Measurements from ENCODE around the gene OR1J4.

OR1J4 gene

GRCh38 chr9:122551371-122551770 is 32.4 kb downstream of the OR1J4 start:
- no peak overlapping the region for H3K4me2 ChIP-seq (ENCODE audit: low read length)
- no CpG with 5 or more reads among the region's 5 CpGs for WGBS (ENCODE audit: extremely low coverage, insufficient coverage, low lambda C conversion rate)
- no peaks in the 10 kb centered on the region for H3K36me3 ChIP-seq (ENCODE audit: control insufficient read depth, insufficient read depth, low read length)
- no peaks in the 10 kb centered on the region for H3K27me3 ChIP-seq (ENCODE audit: insufficient read depth, low read length, poor library complexity)
- H2BK15ac ChIP-seq (replicated peaks; ENCODE audit: low read depth): no peak overlapping the region
- no peaks in the 10 kb centered on the region for H3K79me1 ChIP-seq (ENCODE audit: low read length)
- H3K4me3 ChIP-seq (ENCODE audit: low read length): no peak overlapping the region
- H2AK5ac ChIP-seq (ENCODE audit: low read length): no peak overlapping the region
- H3K9ac ChIP-seq (ENCODE audit: low read length): no peak overlapping the region
- H3K56ac ChIP-seq (ENCODE audit: low read length): no peak overlapping the region
- H3K18ac ChIP-seq (ENCODE audit: low read length): no peak overlapping the region
- no peak for DNase-seq
- H3K4me1 ChIP-seq (ENCODE audit: control insufficient read depth, low read depth, low read length): no peaks in the 10 kb centered on the region
- H3K4ac ChIP-seq (ENCODE audit: low read depth, low read length): no peak overlapping the region
- H2BK5ac ChIP-seq (ENCODE audit: low read length): no peak overlapping the region
- no peak overlapping the region for H2BK120ac ChIP-seq (ENCODE audit: low read depth, low read length)
- H3K27ac ChIP-seq (ENCODE audit: low read depth, low read length): no peak overlapping the region
- no peaks in the 10 kb centered on the region for H3K79me2 ChIP-seq (ENCODE audit: control insufficient read depth, insufficient read depth, low read length)
- no peak overlapping the region for H4K8ac ChIP-seq (ENCODE audit: low read depth, low read length)
- H4K5ac ChIP-seq (ENCODE audit: low read length): no peak overlapping the region
- no peak overlapping the region for H3K23ac ChIP-seq (ENCODE audit: low read length)

DNA sequence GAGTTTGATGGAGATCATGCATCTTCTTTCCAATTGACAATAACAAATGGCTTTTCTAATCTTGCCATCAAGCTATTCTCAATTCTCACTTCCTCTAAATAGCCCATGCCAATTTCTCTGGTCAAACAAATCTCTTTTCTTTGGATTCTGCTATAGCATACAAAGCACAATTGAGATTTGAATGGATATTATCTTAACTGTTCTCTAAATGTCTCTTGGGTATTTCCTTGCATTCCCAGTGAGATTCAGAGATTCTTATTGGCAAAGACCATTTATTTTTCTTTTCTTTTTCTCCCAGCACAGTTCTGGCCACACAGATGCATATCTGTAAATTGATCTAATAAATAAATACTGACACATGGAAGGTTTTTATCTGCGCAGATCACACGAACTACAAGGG is 33.9 kb downstream of the OR1J4 start, which contains the start of gene OR1N2:
Gene OR1N2, plus strand, starts transcription at position 301 of the 400 bp plus-strand sequence. CDS start 100 bp downstream, outside the sequence.
- Histone ChIP-seq H2AK5ac (ENCODE audit: low read length) (no peak within 1 kb of the TSS), H3K9ac (ENCODE audit: low read length) (no peak within 1 kb of the TSS), H3K4me2 (ENCODE audit: low read length) (no peak within 1 kb of the TSS), H2BK5ac (ENCODE audit: low read length) (no peak within 1 kb of the TSS), H3K79me2 (ENCODE audit: control insufficient read depth, insufficient read depth, low read length) (no peaks in the 10 kb centered on the region), H3K4me1 (ENCODE audit: control insufficient read depth, low read depth, low read length) (no peaks in the 10 kb centered on the region), H3K27ac (ENCODE audit: low read depth, low read length) (no peak within 1 kb of the TSS), H4K5ac (ENCODE audit: low read length) (no peak within 1 kb of the TSS), H3K4ac (ENCODE audit: low read depth, low read length) (no peak within 1 kb of the TSS), H3K56ac (ENCODE audit: low read length) (no peak within 1 kb of the TSS), H3K27me3 (ENCODE audit: insufficient read depth, low read length, poor library complexity) (no peaks in the 10 kb centered on the region), H2BK15ac (replicated peaks; ENCODE audit: low read depth) (no peak within 1 kb of the TSS), H3K18ac (ENCODE audit: low read length) (no peak within 1 kb of the TSS), H3K36me3 (ENCODE audit: control insufficient read depth, insufficient read depth, low read length) (no peaks in the 10 kb centered on the region), H4K8ac (ENCODE audit: low read depth, low read length) (no peak within 1 kb of the TSS), H3K23ac (ENCODE audit: low read length) (no peak within 1 kb of the TSS), H3K4me3 (ENCODE audit: low read length) (no peak within 1 kb of the TSS), H3K79me1 (ENCODE audit: low read length) (no peaks in the 10 kb centered on the region), H2BK120ac (ENCODE audit: low read depth, low read length) (no peak within 1 kb of the TSS)
- WGBS (ENCODE audit: extremely low coverage, insufficient coverage, low lambda C conversion rate): no CpG with 5 or more reads among the region's 2 CpGs
- no peak for DNase-seq

- Histone ChIP-seq H3K23ac (ENCODE audit: low read length) (no peak overlapping the region), H3K4me1 (ENCODE audit: control insufficient read depth, low read depth, low read length) (no peaks in the 10 kb centered on the region), H3K4me3 (ENCODE audit: low read length) (no peak overlapping the region), H2BK15ac (replicated peaks; ENCODE audit: low read depth) (no peak overlapping the region), H3K56ac (ENCODE audit: low read length) (no peak overlapping the region), H3K27ac (ENCODE audit: low read depth, low read length) (no peak overlapping the region), H4K5ac (ENCODE audit: low read length) (no peak overlapping the region), H3K36me3 (ENCODE audit: control insufficient read depth, insufficient read depth, low read length) (no peaks in the 10 kb centered on the region), H3K79me1 (ENCODE audit: low read length) (no peaks in the 10 kb centered on the region), H3K18ac (ENCODE audit: low read length) (no peak overlapping the region), H3K9ac (ENCODE audit: low read length) (no peak overlapping the region), H2BK5ac (ENCODE audit: low read length) (no peak overlapping the region), H3K79me2 (ENCODE audit: control insufficient read depth, insufficient read depth, low read length) (no peaks in the 10 kb centered on the region), H3K4ac (ENCODE audit: low read depth, low read length) (no peak overlapping the region), H4K8ac (ENCODE audit: low read depth, low read length) (no peak overlapping the region), H3K4me2 (ENCODE audit: low read length) (no peak overlapping the region), H2BK120ac (ENCODE audit: low read depth, low read length) (no peak overlapping the region), H3K27me3 (ENCODE audit: insufficient read depth, low read length, poor library complexity) (no peaks in the 10 kb centered on the region), H2AK5ac (ENCODE audit: low read length) (no peak overlapping the region)
- no peak for DNase-seq
- no CpG with 5 or more reads among the region's 4 CpGs for WGBS (ENCODE audit: extremely low coverage, insufficient coverage, low lambda C conversion rate)
Observed at GRCh38 chr9:122561446-122561845, 42.5 kb downstream of the OR1J4 start.

- Histone ChIP-seq H3K4me1 (ENCODE audit: control insufficient read depth, low read depth, low read length) (no peaks in the 10 kb centered on the region), H3K27me3 (ENCODE audit: insufficient read depth, low read length, poor library complexity) (no peaks in the 10 kb centered on the region), H3K27ac (ENCODE audit: low read depth, low read length) (no peak overlapping the region), H2AK5ac (ENCODE audit: low read length) (no peak overlapping the region), H3K23ac (ENCODE audit: low read length) (no peak overlapping the region), H3K79me1 (ENCODE audit: low read length) (no peaks in the 10 kb centered on the region), H2BK120ac (ENCODE audit: low read depth, low read length) (no peak overlapping the region), H2BK15ac (replicated peaks; ENCODE audit: low read depth) (no peak overlapping the region), H4K8ac (ENCODE audit: low read depth, low read length) (no peak overlapping the region), H3K4ac (ENCODE audit: low read depth, low read length) (no peak overlapping the region), H3K4me2 (ENCODE audit: low read length) (no peak overlapping the region), H3K4me3 (ENCODE audit: low read length) (no peak overlapping the region), H2BK5ac (ENCODE audit: low read length) (no peak overlapping the region), H3K79me2 (ENCODE audit: control insufficient read depth, insufficient read depth, low read length) (no peaks in the 10 kb centered on the region), H3K56ac (ENCODE audit: low read length) (no peak overlapping the region), H3K9ac (ENCODE audit: low read length) (no peak overlapping the region), H3K18ac (ENCODE audit: low read length) (no peak overlapping the region), H3K36me3 (ENCODE audit: control insufficient read depth, insufficient read depth, low read length) (no peaks in the 10 kb centered on the region), H4K5ac (ENCODE audit: low read length) (no peak overlapping the region)
- no peak for DNase-seq
- WGBS (ENCODE audit: extremely low coverage, insufficient coverage, low lambda C conversion rate): no CpG with 5 or more reads among the region's 9 CpGs
Observed at GRCh38 chr9:122562134-122562760, 43.3 kb downstream of the OR1J4 start.

- WGBS (ENCODE audit: extremely low coverage, insufficient coverage, low lambda C conversion rate): no CpG with 5 or more reads among the region's 4 CpGs
- Histone ChIP-seq H3K18ac (ENCODE audit: low read length) (no peak overlapping the region), H2BK120ac (ENCODE audit: low read depth, low read length) (no peak overlapping the region), H3K36me3 (ENCODE audit: control insufficient read depth, insufficient read depth, low read length) (no peaks in the 10 kb centered on the region), H3K27me3 (ENCODE audit: insufficient read depth, low read length, poor library complexity) (no peaks in the 10 kb centered on the region), H3K9ac (ENCODE audit: low read length) (no peak overlapping the region), H2BK15ac (replicated peaks; ENCODE audit: low read depth) (no peak overlapping the region), H3K4me2 (ENCODE audit: low read length) (no peak overlapping the region), H3K27ac (ENCODE audit: low read depth, low read length) (no peak overlapping the region), H3K56ac (ENCODE audit: low read length) (no peak overlapping the region), H3K4me3 (ENCODE audit: low read length) (no peak overlapping the region), H2AK5ac (ENCODE audit: low read length) (no peak overlapping the region), H4K5ac (ENCODE audit: low read length) (no peak overlapping the region), H3K4me1 (ENCODE audit: control insufficient read depth, low read depth, low read length) (no peaks in the 10 kb centered on the region), H3K79me2 (ENCODE audit: control insufficient read depth, insufficient read depth, low read length) (no peaks in the 10 kb centered on the region), H3K79me1 (ENCODE audit: low read length) (no peaks in the 10 kb centered on the region), H3K4ac (ENCODE audit: low read depth, low read length) (no peak overlapping the region), H3K23ac (ENCODE audit: low read length) (no peak overlapping the region), H4K8ac (ENCODE audit: low read depth, low read length) (no peak overlapping the region), H2BK5ac (ENCODE audit: low read length) (no peak overlapping the region)
- DNase-seq: no peak
Observed at GRCh38 chr9:122567901-122568300, 49.0 kb downstream of the OR1J4 start.
